GM12891 (cell line): ENCODE measurements around the gene SV2C.

Source experiments
- POLR2AphosphoS5 ChIP-seq: IDR thresholded peaks from 2 replicates; pipeline ENCODE4 v1.6.1; 2011; ENCODE audit warnings: low read depth, low read length, control low read depth
- TAF1 ChIP-seq: IDR thresholded peaks from 2 replicates; pipeline ENCODE4 v1.6.1; 2011; ENCODE audit warnings: low read depth, low read length, control low read depth

DNA sequence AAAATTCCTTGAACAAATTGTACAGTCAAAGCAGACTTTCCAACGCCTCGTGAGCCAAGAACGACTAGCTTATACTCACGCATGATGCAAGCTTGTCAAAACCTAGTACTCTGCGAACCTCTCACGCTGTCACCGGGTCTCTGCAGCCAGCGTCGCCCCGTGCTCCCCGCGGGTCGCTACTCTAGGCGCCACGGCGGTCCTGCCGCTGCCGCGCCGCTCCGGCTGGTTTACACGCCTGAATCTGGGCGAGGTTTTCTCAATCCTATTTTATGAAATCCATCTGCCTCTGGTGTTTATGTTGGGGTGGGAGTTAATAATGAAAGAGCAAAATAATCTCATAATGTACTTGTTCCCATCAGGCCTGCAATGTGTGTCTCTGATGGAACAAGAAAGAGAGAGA lies 90.9 kb downstream of the SV2C start:
- TF ChIP-seq POLR2AphosphoS5: no peak
- TF ChIP-seq TAF1: no peak
